Mucosa of gallbladder (tissue), 1 donor: ENCODE data around the gene ADAMTS17. TPM values are rescaled to one million over a fixed set of nuclear protein-coding genes. Genes with fewer than 3 reads are reported as not detected.

Experiments
- DNase-seq: peaks from one replicate; pipeline ENCODE4 v3.0.0-alpha.2; 2020; ENCODE audit warnings: low spot score
- total RNA-seq: library from RNA; stranded (reverse); gene quantifications from one replicate; pipeline ENCODE4 v1.2.1, GENCODE V29; 2021
- donor health status: DM: no; HTN: no; CAD: no.

Gene ADAMTS17
- total RNA-seq, 1 donor from 2014 or later, result 3.6 TPM

DNA sequence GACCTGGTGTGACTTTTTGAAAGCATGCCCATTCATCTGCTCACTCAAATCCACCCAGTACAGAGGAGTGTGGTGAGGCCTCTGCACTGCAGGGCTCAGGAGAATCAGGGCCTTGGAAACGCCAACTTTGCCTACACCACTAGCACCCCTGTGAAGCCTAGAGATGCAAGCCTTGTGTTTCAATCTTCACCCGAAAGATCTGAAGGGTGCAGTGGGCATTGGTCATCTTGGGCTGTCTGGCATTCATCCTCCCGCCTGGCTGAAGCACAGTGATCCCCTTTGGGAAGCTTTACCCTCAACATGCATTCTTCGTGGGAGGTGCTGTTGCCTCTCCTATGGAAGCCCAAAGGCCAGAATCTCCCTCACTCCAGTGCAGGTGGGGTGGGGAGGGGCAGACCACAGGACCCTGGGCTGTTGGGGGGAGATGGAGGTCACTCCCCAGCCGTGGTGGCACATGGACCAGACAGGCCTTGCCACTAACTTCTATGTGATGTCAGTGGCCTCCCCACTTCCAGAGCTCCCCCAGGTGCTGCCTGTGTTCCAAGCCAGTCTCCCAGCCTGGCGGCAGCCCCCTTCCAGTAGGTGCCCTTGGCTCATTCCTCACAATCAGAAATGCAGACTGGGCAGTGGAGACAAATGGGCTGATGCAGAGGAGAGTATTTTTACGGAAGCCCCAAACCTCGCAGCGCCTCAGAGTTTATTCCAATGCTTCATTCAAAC lies 92.5 kb downstream of the ADAMTS17 start:
- DNase-seq, result no peak

GRCh38 chr15:100248236-100248635 lies 93.5 kb downstream of the ADAMTS17 start:
- DNase-seq, result no peak

GRCh38 chr15:100247228-100248225 lies 94.2 kb downstream of the ADAMTS17 start:
- DNase-seq, result no peak

- DNase-seq, result no peak
Observed at GRCh38 chr15:100245855-100246254, 95.9 kb downstream of the ADAMTS17 start.

DNA sequence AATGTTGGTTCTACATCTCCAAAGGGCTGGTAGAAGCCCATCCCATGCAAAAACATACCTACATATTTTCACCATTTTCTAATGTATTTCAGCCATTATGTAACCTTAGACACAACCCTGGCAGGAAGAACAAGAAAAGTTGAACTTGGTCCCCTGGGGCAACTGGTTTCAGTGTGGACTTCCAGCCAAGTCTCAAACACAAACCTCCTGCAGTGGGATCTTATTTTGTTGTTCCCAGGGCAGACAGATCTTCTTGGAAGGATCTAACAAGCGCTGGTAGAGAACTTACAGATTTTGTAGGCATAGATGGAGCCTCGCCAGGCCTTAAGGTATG lies 96.3 kb downstream of the ADAMTS17 start:
- no peak for DNase-seq

GRCh38 chr15:100244796-100245486 lies 96.8 kb downstream of the ADAMTS17 start:
- no peak for DNase-seq

- DNase-seq, result no peak
Observed at GRCh38 chr15:100242989-100243388, 98.8 kb downstream of the ADAMTS17 start.

DNA sequence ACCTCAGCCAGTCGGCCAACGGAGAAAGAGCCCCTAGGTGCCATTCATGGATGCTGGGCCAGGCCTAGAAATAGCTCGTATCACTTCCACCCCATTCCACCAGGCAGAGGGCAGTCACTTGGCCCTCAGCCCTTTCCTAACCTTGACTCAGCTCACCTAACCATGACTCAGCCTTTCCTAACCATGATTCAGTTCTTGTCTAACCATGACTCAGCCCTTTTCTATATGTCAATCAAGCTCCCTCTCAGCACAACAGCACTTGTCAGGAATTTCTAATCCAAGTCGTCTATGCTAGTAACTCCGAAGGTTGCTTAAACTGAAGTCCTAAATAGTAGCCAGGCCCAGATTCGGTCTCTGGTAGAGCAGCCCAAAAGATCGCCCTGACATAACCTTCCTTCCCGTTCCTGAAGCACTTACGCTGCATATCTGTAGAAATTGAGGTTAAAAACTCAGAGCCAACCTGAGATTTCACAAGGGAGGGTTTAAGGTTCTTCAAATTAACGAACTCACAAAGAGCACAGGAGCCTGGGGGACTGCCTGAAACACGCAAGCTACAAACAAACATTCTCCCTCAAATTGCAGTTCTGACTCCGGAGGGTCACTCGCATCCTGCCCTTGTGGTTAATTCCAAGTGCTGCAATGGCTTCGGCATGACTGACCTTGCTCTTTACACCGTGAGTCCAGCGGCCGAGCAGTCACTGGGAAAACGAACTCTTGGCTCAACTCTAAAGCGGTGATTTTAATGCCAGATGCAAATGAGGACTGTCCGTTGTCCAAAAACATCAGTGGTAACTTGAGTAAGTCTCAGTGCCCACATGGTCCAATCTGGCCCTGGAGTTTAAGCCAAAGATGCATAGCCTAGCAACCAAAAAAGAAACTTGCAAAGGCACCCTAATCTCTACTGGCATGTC lies 99.9 kb downstream of the ADAMTS17 start:
- DNase-seq, result no peak

DNA sequence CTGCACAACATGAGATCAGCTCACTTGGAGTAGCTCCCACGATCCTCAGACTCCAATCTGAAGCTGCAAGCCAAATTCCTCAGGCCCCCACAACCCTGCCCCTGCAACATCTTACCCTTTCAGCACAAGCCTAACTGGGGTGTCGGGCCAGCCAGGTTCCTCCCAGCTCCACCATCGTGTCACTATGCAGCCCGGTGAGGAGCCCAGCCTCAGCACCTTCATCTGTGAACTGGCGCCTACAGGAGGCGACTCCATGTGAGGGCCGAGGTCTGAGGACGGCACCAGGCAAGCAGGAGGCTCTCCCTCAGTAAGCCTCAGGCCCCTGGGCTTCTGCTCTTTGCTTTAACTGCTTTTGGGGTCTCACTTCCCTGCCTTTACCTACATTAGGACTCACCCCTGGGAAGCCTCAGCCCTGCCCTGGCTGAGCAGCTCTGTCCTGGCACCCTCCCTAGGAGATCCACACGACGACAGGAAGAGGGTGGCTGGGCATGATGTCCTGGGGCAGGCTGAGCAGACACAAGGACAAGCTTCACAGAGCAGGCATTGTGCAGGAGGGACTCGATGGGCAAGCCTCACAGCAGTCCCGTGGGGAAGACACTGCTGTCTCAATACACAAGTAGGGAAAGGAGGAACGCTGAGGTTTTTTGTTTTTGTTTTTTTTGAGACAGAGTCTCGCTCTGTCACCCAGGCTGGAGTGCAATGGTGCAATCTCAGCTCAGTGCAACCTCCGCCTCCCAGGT lies 104.6 kb downstream of the ADAMTS17 start:
- no peak for DNase-seq

- DNase-seq, result no peak
Observed at GRCh38 chr15:100235030-100235617, 106.7 kb downstream of the ADAMTS17 start.

DNA sequence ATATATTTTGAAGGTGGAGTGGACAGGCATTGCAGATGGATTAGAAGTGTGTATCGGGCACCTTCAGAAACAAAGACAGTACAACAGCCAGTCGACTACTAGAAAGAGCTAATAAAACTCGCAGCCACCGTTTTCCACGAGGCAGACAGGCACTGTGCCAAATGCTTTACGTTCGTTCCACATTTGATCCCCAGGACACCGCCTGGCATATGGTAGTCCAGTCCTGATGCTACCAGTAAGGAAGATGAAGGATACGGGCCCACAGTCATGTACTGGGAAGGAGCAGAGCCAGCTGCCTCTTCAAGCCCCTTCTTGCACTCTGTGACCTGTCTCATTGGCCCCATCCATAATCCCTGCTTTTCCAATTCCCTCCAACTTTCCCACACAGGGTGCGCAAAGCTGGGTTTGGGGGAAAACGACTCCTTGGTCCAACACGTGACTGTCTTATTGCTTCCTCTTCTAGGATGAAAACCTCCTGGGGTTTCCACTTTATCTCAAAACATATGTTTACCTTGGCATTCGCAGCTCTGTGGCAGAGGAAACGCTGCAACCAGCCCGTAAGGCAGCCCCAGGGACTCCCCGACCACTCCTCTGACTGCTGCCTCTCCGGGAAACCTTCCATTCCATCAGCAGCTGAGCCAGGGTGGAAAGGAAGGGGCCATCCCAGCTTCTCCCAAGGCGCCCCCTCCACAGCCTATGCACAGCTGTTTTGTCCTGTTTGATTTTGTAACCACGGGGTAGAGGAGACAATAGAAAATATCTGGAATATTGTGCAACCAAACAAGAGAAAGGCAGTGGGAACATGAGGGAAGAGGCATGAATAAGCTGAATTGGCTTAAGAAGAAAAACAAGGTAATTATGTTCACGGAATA lies 107.4 kb downstream of the ADAMTS17 start:
- DNase-seq, result no peak

DNA sequence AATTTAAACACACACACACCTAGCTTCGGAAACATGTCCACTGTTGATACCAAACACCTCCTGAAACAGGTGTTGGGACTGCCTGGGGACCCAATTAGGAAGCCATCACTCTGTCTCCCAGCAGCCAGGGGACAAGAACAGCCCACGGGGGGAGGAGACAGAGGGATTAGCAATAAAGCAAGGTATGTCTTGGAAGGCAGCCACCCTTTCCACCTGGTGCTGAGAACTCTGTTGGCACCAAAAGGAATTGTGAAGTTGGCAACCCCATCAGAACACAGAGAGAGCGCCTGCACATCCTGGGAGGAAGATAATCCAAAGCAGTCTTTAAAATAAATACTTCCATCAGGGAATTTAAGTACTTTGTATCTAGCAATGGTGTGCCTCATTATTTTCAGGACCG lies 111.0 kb downstream of the ADAMTS17 start:
- no peak for DNase-seq

- DNase-seq, result no peak
Observed at GRCh38 chr15:100229181-100230163, 112.3 kb downstream of the ADAMTS17 start.

DNA sequence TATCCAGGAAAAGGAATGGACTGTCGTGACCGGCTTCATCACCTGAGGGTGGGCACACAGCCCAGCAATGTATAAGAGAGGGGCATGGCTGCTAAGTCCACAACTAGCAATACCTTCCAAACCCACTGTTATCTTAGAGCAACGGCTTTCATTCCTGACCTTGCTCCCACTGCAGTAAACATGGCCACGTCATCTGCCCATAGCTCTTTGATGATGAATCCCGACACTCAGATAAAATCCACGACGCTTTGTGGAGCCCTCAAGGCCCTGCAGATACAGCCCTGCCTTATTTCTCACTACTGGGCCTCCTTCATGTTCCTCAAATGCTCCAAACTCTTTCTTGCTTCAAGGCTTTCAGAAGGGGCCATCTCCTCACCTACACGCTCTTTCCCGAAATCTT lies 114.0 kb downstream of the ADAMTS17 start:
- no peak for DNase-seq

GRCh38 chr15:100226107-100226506 lies 115.7 kb downstream of the ADAMTS17 start:
- DNase-seq, result no peak

DNA sequence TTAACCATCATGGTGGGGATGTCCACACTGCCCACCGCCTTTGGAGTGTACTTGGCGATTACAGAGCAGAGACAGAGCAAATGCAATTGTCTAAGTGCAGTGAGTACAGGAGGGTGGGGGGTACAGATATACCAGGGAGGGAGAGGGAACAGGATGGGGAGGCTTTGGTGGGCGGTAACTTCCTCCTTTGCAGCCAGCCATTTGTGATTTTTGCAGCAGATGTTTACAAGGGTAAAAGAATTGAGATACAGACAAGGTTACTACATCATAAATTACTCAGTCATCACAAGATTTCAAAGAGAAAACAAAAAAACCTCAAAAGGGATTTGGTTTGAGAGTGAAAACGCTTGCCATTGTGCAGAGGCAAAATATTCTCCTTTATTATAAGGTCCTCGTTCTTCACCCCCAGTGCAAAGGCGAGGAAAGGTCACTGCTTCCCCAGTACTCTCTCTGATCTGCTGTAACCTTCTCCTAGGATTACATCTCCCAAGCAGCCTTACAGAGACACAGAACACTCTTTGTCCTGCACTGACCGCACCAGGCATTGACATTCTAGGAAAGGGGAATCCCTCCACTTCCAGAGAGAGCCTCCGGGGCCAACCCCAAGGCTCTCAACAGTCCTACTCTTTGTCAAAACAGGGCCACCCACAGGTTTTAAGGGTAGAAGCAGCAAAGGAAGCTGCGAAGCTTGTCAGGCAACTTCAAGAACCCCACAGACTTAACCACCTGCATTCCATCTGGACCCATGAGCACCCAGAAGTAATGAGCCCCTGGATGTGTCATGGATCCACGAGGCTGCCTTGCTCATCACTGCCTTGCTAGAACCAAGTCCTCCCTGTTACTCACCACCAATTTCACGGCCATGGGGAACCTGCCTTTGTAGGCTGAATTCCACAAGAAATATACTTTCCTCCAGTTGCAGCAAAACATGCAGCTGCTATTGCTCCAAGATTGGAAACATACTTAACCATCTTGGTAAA lies 117.3 kb downstream of the ADAMTS17 start:
- DNase-seq, result no peak

- no peak for DNase-seq
Observed at GRCh38 chr15:100222349-100222715, 119.4 kb downstream of the ADAMTS17 start.
